GM12873 (cell line): ENCODE measurements around the gene CBFA2T2.

ENCODE experiments used
- TF ChIP-seq, protein P1 (sequence below): IDR thresholded peaks from 2 replicates; pipeline ENCODE4 v1.5.1; 2012; ENCODE audit warnings: low read depth, mild to moderate bottlenecking, moderate library complexity, low read length, control low read depth; ENCODE audit not compliant: insufficient read depth; ENCODE audit errors: missing control alignments

The CBFA2T2 gene

DNA sequence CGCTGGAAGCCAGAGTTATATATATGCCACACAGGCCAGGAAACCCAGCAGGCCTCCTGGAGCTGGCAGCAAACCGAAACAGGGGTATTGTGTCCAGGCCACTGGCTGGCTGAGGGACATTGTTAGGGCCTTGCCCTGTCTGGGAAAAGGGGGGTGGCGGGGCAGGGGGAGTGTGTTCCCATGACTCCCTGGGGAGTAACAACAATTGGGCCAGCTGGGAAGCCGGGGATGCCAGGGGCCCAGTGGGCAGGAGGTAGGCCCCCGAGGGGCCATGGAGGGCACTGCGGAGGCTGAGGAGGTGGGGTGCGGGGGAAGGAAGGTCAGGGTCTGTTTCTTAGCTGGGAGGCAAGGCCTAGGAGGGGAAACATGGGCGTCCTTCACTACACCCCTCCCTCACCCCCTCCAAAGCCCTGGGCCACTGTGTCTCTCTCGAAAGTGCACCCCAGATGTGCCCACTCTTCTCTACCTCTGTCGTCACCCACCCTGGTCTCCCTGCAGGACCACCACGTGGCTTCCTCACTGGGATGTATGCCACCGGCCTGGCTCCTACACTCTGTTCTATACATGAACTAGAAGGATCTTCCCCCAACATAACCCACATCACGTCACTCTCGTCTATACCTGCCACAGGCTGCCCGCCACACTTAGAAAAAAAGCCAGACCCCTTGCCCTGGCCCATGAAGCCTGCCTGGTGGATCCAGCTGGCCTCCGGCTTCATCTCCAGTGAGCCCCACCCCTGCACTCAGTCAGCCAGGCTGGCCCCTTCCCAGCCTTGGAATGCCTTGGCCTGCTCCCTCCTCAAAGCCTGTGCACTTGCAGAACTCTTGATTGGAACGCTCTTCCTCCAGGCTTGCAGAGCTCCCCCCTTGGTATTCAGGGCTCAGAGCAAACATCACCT, 204.1 kb downstream of the CBFA2T2 start:
- TF ChIP-seq, protein P1, sequence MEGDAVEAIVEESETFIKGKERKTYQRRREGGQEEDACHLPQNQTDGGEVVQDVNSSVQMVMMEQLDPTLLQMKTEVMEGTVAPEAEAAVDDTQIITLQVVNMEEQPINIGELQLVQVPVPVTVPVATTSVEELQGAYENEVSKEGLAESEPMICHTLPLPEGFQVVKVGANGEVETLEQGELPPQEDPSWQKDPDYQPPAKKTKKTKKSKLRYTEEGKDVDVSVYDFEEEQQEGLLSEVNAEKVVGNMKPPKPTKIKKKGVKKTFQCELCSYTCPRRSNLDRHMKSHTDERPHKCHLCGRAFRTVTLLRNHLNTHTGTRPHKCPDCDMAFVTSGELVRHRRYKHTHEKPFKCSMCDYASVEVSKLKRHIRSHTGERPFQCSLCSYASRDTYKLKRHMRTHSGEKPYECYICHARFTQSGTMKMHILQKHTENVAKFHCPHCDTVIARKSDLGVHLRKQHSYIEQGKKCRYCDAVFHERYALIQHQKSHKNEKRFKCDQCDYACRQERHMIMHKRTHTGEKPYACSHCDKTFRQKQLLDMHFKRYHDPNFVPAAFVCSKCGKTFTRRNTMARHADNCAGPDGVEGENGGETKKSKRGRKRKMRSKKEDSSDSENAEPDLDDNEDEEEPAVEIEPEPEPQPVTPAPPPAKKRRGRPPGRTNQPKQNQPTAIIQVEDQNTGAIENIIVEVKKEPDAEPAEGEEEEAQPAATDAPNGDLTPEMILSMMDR = no peak

DNA sequence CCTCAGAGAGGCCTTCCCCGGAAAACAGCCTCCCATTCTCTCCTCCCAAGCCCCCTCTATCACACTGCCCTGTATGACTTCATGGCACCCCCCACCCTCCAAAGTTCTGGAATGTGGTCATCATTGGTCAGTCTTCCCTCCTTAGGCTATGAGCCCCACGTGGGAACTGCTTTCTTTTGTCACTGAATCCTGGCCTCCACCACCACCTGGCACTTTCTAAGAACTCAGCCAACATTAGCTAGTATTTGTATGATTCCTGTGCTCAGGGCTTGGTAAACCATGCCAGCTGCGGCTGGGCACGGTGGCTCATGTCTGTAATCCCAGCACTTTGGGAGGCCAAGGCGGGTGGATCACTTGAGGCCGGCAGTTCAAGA, 204.7 kb downstream of the CBFA2T2 start:
- TF ChIP-seq, protein P1 = no peak

DNA sequence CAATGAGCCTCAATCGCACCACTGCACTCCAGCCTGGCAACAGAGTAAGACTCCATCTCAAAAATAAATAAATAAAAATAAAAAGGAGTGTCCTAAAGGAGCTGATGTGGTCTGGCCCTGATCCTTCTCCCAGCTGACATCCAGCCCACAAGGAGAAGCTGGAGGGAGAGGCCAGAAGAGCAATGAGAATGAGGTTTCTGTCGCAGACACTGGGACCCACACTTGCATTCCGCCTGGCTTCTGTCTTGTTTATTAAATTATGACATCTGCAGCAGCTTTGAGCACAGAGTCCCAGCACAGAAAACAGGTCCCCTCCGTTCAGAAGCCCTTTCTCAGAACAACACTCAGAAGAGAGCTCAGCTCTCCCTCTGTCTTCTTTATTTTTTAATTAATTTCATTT, 206.6 kb downstream of the CBFA2T2 start:
- TF ChIP-seq, protein P1 = no peak

DNA sequence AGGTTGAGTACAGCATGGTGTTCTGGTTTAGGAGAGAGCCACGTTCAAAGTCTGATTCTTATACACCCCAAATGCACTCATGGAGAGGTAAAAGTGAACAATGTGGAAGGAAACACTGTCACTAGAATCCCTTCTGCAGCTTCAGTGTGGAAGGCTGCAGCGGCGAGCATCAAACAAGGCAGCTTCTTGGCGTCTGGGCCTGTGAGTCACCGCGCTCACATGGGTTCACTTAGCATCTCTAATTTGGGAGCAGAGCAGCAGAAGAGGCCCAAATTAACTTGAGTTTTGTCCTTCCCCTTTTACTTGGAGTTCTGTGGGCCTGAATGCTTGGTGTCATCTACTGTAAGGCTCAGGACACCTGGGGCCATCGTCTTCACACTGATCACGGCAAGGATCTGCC, 207.2 kb downstream of the CBFA2T2 start:
- TF ChIP-seq, protein P1 = no peak
